Measurements from ENCODE around the gene SERINC3.

SERINC3 gene

DNA sequence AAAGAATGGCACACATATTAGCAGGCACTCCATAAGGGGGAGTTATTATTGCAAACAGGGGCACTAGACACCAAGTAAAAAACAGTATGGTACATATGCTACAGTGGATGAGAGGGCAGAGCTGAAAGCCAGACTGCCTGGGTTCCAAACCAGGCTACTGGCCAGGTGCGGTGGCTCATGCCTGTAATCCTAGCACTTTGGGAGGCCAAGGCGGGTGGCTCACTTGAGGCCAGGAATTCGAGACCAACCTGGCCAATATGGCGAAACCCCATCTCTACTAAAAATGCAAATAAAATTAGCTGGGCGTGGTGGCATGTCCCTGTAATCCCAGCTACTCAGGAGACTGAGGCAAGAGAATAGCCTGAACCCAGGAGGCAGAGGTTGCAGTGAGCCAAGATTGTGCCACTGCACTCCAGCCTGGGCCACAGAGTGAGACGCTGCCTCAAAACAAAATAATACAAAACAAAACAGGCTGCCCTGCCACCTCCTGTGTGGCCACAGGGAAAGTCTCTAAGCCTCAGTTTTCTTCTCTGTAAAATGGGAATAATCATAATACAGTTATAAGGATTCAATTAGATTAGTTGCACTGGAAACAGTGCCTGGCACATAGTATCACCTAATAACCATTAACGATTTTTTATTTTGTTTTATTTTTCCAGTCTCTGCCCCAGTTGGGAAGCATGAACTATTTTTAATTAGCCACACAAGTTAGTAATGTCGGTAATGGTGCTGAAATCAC is 53.7 kb downstream of the SERINC3 start:
- ChIA-PET POLR2A (no interaction called here), CTCF (interaction anchor here (1.3 kb wide), 1 partner anchor 140 kb away, joined by 3 read pairs; no protein-coding TSS in a partner anchor)
- no peak for DNase-seq (ENCODE audit: extremely low spot score)
- TF ChIP-seq, protein P1, sequence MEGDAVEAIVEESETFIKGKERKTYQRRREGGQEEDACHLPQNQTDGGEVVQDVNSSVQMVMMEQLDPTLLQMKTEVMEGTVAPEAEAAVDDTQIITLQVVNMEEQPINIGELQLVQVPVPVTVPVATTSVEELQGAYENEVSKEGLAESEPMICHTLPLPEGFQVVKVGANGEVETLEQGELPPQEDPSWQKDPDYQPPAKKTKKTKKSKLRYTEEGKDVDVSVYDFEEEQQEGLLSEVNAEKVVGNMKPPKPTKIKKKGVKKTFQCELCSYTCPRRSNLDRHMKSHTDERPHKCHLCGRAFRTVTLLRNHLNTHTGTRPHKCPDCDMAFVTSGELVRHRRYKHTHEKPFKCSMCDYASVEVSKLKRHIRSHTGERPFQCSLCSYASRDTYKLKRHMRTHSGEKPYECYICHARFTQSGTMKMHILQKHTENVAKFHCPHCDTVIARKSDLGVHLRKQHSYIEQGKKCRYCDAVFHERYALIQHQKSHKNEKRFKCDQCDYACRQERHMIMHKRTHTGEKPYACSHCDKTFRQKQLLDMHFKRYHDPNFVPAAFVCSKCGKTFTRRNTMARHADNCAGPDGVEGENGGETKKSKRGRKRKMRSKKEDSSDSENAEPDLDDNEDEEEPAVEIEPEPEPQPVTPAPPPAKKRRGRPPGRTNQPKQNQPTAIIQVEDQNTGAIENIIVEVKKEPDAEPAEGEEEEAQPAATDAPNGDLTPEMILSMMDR (IDR thresholded peaks at IDR 0.05; ENCODE audit: control extremely low read depth, extremely low read depth, low read depth, missing control alignments), result no peak

DNA sequence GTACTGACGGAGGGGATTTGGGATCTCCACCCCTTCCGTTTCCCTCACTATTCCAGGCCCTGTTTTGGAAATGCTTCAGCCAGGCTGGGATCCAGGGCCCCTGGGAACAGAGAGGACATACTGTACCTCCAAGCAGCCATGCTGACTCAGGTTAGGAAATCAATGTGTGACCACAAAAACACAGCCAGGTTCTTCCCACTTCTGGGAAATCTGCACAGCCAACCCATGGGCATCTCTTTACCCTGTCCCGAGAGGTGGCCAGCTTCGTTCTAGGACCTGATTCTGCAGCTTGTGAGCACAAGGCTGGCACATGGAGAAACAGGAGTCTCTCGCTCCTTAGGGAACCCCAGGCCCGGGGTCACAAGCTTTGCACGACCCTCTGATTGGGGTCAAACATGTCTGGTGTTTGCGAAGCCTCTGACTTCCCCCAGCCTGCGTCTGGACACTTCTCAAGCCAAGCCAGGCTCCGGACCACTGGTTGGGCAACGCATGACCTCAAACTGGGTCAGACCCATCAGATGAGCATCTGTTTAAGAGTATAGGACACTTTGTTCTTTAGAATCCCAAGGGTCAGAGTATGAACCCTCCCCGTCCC is 54.5 kb downstream of the SERINC3 start:
- CTCF ChIA-PET, result no interaction called here
- DNase-seq (ENCODE audit: extremely low spot score), result no peak
- TF ChIP-seq, protein P1 (IDR thresholded peaks at IDR 0.05; ENCODE audit: control extremely low read depth, extremely low read depth, low read depth, missing control alignments), result no peak
- POLR2A ChIA-PET, result no interaction called here

DNA sequence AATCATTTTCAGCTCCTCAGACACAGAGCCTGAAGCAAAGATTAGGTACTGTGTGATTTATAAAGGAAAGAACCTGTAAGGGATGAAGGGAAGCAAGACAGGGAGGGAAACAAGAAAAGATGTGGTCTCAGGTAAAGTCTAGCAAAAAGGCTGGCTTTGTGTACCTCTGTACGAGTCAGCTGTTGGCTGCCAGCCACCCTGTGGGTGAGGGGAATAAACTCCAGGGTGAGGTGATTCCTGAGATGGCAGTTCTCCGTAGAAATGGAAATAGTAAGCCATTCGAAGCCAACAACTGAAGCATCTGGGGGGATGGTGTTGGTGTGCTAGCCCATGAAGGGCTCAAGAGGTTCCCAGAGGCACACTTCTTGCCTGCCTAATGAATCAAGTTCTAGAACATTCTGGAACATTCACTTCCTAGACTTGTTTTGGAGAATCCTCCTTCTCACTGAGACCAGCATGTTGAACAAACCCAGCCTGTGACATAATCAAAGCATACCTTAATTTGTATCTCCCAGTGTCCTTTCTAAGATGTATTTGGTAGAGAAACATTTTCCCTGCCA is 56.8 kb downstream of the SERINC3 start:
- TF ChIP-seq, protein P1 (IDR thresholded peaks at IDR 0.05; ENCODE audit: control extremely low read depth, extremely low read depth, low read depth, missing control alignments), result no peak
- CTCF ChIA-PET, result no interaction called here
- DNase-seq (ENCODE audit: extremely low spot score), result no peak
- POLR2A ChIA-PET, result no interaction called here

DNA sequence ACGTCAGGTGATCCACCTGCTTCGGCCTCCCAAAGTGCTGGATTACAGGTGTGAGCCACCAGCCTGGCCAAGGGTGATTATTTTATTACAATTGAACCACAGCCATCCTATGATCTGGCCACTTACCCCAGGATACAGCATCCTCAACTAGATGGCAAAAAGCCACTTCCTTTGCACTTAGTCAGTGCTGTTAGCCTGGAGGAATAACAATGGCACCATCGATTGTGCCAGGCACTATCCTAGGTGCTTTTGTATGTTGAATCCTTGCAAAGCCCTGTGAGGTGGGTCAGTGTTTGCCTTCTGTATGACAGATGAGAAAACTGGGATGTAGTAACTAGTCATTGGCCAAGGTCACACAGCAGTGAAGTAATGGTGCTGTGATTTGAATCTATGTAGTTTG is 57.4 kb downstream of the SERINC3 start:
- ChIA-PET CTCF (no interaction called here), POLR2A (no interaction called here)
- DNase-seq (ENCODE audit: extremely low spot score), result no peak
- TF ChIP-seq, protein P1 (IDR thresholded peaks at IDR 0.05; ENCODE audit: control extremely low read depth, extremely low read depth, low read depth, missing control alignments), result no peak

DNA sequence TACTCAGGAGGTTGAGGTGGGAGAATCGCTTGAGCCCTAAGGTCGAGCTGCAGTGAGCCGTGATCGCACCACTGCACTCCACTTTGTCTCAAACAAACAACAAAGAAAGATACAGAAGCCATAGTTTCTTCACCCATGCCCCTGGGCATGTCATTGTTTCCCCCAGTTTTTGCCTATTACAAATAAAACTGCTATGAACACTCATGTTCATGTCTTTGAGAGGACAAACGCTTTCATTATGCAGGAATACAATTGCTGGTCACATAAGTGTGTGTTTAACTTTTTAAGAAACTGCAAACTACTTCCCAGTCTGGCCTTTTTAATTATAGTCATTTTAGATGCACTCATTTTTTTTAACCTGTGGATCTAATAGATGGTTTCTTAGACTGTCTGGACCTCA is 58.4 kb downstream of the SERINC3 start:
- DNase-seq (ENCODE audit: extremely low spot score), result no peak
- TF ChIP-seq, protein P1 (IDR thresholded peaks at IDR 0.05; ENCODE audit: control extremely low read depth, extremely low read depth, low read depth, missing control alignments), result no peak
- CTCF ChIA-PET, result interaction anchor here (3.5 kb wide), 1 partner anchor 79 kb away, joined by 20 read pairs; no protein-coding TSS in a partner anchor
- POLR2A ChIA-PET, result no interaction called here

DNA sequence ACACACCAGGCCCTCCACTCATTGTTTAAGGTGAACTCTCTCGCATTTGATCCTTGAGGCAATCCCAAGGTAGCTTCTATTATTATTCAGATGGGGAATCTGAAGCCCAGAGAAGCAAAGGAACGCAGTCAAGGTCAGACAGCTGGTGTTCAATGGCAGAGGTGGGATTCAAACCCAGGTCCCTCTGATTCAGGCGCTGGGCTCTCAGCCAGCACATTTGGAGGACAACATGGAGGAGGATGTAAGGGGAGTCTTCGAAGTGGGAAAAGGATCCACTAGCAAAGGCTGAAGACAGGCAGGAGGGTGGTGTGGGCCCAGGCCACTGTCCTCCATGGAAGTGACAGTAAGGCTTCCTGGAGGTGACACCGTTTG is 60.1 kb downstream of the SERINC3 start:
- CTCF ChIA-PET, result interaction anchor here (0.8 to 3.5 kb wide), 7 partner anchors 9 to 245 kb away, joined by 3 to 20 read pairs (median 7); no protein-coding TSS in a partner anchor
- POLR2A ChIA-PET, result no interaction called here
- TF ChIP-seq, protein P1 (IDR thresholded peaks at IDR 0.05; ENCODE audit: control extremely low read depth, extremely low read depth, low read depth, missing control alignments), result no peak
- no peak for DNase-seq (ENCODE audit: extremely low spot score)
